OCI-LY3 (cell line): ENCODE data around the gene PAX2.

Experiments
- EZH2phosphoT487 ChIP-seq: fragments of 200-600 bp; shearing (Covaris generic); IDR thresholded peaks from 2 replicates; pipeline ENCODE4 v1.6.1; 2018; ENCODE audit warnings: antibody characterized with exemption, mixed run types, low read depth
- TF ChIP-seq, protein P1 (sequence below): fragments of 200-600, 300-600 bp; sonication (generic); IDR thresholded peaks from 2 replicates; pipeline ENCODE4 v1.5.1; 2014; ENCODE audit warnings: antibody characterized with exemption, low read length, low read depth

DNA sequence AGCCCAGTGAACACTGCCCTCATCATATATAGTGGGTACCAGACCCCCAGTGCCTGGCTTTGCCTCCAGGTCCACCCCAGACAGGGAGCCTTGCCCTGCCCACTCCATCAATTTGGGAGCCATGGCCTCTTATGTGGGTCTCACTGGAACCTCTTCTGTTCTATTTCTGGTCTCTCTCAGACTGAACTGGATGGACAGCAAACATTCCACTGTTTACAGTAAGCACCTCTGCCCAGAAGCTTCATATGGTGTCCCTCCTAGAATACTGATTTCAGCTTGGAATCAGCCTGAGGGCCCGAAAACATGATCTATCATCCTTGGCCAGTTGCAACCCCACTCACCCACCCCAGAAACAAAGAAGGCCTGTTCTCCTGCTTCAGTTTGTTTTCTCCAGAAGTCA is 86.4 kb downstream of the PAX2 start:
- TF ChIP-seq, protein P1, sequence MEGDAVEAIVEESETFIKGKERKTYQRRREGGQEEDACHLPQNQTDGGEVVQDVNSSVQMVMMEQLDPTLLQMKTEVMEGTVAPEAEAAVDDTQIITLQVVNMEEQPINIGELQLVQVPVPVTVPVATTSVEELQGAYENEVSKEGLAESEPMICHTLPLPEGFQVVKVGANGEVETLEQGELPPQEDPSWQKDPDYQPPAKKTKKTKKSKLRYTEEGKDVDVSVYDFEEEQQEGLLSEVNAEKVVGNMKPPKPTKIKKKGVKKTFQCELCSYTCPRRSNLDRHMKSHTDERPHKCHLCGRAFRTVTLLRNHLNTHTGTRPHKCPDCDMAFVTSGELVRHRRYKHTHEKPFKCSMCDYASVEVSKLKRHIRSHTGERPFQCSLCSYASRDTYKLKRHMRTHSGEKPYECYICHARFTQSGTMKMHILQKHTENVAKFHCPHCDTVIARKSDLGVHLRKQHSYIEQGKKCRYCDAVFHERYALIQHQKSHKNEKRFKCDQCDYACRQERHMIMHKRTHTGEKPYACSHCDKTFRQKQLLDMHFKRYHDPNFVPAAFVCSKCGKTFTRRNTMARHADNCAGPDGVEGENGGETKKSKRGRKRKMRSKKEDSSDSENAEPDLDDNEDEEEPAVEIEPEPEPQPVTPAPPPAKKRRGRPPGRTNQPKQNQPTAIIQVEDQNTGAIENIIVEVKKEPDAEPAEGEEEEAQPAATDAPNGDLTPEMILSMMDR, result no peak
- no peak for TF ChIP-seq EZH2phosphoT487
